GM21619 (cell line): Measurements from ENCODE around the gene SH3PXD2A.

Experiments
- ATAC-seq: cut with Tn5 transposase; IDR thresholded peaks from one replicate; pipeline ENCODE4 v1.9.1; 2021; ENCODE audit not compliant: unreplicated experiment

Gene SH3PXD2A

DNA sequence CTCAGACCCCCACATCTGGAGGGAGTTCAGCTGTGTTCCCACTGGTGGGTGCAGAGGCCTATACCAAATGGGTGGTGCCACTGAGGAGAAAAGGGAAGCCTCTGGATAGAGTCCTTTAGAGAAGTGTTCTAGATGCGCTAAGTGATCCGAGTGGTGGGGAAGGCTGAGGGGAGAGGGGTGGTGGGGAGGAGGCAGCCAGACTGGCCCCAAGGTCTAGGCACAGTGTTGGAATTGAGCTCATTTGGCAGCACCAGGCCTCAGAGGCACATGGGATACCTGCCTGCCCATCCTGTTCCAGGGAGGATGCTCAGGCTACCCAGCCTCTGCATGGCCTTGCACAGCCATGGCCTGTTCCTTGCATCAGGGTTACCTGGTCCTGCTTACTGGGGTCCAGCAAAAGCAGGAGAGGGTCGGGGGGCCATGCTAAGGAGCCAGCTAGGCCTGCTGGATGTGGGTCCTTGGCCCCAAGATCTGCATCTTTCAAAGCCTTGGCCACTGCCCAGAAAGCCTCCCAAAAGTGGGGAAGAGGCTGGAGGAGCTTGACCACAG lies 262.3 kb downstream of the SH3PXD2A start:
- no peak for ATAC-seq

DNA sequence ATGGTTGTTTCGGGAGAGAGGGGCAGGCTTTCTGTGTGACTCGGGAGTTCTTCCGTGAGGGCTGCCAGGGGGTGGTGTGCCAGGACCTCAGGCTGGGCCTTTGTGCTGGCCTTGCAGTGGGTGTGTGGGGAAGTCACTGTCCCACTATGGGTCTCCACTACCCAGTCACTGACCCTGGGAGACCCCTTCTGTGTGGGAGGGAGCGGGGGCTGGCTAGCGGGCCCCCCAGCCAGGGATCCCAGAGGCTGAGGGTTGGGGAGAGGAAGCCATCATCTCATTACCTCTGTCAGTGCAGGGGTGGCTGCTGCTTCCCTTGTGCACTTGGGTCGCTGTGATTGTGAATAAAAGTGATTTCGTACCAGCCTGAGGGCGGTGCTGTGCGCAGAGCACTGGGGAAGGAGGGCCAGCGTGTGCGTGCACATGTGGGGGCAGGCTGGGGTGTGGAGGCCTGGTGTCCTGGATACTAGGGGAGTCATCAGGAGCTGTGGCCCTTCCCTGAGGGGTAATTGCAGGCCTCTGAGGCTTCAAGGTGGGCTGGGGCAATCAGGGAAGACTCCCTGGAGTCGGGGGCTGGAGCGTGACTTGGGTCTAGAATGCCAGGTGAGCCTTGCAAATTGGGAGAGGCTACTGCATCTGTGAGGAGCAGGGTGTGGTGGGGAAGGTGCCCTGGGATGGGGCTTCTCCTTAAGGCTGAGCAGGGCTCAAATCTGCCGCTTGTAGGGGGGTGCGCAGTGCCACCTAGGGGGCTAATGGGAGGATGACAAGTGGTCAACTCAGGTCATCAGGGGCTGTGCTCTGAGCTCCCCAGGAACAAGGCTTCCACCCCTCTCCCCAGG lies 263.0 kb downstream of the SH3PXD2A start:
- peak; percentile 54 for ATAC-seq

DNA sequence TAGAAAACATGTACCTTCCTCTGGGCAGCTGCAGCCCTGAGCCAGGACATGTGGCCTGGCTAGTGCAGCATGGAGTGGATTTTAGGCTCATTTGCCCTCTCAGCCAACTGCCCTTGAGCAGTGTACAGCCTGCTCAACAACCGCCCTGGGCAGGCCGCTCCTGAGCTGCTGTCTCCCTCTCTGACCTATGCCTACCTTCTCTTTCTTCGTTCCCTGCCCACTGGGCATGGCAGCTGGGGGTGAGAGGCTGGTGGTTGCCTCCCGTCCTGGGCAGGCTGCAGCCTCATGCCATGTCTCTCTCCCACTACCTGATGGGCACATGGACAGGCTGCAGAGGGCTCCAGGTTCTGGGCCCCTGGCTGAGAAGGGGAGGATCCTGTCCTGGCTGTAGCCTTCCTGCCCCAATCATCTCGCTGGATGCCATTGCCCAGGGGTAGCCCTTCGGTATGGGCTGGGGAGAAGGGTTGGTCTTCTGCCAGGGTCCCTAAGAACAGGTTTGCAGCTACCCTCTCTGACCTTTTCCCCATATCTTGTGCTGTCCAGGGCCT lies 264.6 kb downstream of the SH3PXD2A start:
- no peak for ATAC-seq

DNA sequence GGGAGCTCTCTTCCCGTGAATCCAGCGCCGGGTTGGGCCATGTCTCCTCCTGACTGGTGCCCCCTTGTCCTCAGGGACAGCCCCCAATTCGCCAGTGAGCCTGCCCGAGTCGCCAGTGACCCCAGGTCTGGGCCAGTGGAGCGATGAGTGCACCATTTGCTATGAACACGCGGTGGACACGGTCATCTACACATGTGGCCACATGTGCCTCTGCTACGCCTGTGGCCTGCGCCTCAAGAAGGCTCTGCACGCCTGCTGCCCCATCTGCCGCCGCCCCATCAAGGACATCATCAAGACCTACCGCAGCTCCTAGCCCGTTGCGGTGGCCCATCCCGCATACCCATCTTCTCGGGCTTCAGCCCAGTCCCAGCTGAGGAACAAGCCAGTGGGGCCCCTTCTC lies 265.3 kb downstream of the SH3PXD2A start:
- ATAC-seq: no peak

DNA sequence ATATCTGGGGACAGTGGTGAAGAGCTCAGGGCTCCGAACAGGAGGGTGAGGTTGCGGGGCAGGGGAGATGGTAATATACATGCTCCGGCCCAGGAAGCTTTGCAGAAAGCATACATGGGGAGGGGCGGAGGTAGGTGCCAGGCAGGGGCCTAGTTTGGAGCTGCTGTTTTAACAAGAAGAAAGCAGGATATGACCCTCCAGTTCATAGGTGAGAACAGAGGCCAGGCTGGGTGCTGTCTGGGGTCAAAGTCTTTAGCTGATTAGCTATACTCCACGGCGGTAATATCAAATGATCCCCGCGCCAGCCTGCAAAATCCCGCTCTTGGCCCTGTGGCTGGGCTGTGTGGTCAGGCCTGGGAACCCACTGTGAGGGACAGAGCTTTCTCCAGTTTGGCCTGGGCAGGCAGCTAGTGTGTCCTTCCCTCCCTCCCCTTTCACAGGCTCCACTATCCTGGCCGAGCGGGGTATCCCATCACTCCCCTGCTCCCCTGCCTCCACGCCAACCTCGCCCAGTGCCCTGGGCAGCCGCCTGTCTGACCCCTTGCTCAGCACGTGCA lies 266.2 kb downstream of the SH3PXD2A start:
- no peak for ATAC-seq

DNA sequence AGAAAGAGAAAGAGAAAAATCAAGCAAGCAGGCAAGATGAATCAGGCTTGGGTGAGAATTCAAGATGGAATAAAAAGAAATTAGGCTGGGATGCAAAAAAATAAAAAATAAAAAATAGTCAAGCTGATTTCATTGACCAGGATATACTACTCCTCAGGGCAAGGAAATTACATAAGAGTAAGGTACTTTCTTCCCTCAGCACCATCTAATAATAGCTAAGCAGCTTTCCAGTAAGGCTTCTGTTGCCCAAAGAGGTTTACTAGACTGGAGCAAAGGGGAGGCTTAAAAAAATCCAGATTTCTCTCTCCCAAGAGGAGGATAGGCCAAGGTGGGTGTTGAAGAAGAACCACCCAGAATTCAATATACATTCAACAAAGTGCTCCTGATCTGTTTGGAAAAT lies 268.3 kb downstream of the SH3PXD2A start:
- no peak for ATAC-seq

DNA sequence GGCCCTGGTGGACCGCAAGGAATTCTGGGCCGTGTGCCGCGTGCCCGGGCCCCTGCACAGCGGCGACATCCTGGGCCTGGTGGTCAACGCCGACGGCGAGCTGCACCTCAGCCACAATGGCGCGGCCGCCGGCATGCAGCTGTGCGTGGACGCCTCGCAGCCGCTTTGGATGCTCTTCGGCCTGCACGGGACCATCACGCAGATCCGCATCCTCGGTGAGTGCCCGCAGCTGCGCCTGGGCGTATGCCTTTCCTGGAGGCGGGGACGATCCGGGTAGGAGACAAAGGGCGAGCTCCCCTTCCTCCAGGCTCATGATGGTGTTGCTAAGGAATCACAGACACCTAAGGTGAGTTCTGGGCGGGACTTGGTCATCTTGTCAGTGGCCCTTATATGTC lies 270.4 kb downstream of the SH3PXD2A start:
- ATAC-seq: no peak

DNA sequence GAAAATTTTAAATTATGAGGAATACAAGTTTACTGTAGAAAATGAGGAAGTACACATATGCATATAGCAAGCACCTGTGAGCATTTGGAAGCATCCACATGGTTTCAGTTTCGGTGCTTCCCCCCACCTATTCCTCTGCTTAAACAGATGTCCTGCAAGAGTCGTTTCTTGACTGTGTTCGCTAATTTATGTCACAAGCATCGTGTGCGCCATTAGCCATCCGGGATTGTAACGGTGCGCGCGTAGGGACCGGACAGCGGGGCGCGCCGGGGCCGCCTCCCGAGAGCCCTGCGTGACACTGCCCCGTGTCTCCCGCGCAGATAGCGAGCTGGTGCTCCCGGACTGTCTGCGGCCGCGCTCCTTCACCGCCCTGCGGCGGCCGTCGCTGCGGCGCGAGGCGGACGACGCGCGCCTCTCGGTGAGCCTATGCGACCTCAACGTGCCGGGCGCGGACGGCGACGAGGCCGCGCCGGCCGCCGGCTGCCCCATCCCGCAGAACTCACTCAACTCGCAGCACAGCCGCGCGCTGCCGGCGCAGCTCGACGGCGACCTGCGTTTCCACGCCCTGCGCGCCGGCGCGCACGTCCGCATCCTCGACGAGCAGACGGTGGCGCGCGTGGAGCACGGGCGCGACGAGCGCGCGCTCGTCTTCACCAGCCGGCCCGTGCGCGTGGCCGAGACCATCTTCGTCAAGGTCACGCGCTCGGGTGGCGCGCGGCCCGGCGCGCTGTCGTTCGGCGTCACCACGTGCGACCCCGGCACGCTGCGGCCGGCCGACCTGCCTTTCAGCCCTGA lies 271.0 kb downstream of the SH3PXD2A start:
- no peak for ATAC-seq

DNA sequence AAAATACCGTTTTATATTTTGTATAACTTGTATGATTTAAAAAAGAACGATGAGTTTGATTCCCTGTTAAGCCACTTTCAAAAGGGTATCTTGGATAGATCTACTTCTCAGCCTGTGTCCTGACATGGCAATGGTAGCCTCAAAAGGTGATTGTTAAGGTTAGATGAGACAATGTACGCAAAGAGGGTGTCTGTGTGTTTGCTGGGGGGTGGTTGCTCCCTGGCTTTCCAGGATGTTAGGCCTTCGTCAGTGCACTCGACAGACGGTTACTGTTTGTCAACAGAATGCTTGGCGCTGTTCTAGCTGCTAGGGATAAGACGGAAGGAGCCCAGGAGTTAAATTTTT lies 271.5 kb downstream of the SH3PXD2A start:
- no peak for ATAC-seq

DNA sequence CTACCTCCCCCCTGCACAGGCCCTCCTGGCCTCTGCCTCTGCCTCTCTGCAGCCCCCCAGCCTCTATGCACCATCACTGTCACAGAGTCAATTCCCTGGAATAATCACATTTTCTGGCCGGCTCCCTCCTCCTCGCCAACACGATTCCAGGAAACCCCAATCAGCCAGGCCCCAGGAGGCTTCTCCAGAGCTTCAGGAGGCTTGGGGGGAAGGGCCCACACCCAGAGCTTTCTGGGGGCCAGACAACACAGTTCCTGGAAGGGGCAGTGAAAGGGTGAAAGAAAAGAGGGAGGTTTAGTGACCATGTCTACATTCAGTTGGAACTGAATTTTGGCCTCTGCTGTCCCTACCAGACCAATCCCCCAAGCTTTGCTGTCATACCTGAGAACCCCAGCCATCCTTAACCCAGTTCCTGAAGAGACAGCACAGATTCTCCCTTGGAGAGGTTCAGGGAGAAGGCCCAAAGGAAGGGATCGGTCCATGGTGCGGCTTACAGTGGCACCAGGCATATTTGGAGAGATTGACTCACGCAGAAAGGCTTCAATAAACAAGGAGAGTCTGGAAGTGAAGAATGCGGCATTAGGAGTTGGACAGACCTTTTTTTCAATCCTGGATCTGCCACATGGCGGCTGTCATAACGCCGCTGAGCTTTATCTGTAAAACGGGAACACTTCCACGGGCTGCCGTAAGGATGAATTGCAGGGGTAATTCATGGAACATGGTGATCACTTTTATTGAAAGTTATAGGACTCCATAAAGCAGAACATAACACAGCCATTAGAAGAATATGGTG lies 272.8 kb downstream of the SH3PXD2A start:
- ATAC-seq: no peak

DNA sequence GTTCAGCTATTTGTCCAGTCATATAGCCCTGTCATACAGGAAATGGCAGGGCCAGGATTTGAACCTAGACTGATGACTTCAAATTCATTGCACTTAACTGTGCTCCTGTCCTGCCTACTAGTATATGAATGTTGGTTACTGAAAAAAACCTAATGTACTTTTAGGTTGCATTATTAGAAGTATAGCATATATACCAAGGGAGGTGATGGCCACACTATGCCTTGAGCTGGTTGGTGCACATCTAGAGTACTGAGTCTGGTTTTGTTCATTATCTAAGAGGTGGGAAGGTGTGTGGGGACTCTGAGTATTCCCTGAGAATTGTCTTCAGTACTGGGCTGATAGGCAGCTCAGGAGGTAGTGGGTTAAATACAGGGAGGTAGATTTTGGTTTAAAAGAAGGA lies 273.9 kb downstream of the SH3PXD2A start:
- no peak for ATAC-seq

DNA sequence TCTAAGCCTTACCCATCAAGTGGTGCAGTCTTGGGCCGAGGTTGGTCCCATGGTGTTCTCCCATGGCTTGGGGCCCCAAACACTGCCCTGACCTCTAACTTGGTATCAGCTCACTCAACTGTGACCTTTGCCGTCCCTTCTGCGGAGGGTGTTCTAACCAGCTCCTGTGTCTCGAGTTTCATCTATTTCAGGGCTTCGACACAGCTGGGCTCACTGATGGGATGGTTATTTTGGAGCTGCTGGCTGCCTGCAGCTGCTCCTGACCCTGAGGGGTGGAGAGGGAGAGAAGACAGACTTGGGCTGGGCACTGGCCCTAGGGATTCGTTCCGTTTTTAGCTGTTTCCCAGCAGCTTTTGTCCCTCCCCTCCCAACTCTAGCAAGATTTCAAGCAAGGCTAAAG lies 274.9 kb downstream of the SH3PXD2A start:
- no peak for ATAC-seq

DNA sequence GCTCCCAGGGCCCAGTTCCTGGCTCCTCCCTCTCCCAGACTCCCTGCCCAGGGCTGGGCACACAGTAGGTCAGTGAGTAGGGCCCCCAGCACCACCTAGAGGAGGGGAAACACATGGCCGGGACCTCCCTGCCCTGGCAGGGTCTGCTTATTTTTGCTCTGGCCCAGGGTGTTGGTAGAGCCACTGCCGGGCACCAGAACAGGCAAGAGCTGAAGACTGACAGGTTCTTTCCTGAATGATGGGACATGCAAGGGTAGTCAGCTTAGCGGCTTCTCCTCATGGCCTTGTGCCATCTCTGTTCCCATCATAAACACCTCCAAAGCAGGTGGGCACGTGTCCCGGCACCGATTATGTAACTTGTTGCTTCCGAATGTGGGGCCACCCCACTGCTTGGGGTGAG lies 275.4 kb downstream of the SH3PXD2A start:
- no peak for ATAC-seq

DNA sequence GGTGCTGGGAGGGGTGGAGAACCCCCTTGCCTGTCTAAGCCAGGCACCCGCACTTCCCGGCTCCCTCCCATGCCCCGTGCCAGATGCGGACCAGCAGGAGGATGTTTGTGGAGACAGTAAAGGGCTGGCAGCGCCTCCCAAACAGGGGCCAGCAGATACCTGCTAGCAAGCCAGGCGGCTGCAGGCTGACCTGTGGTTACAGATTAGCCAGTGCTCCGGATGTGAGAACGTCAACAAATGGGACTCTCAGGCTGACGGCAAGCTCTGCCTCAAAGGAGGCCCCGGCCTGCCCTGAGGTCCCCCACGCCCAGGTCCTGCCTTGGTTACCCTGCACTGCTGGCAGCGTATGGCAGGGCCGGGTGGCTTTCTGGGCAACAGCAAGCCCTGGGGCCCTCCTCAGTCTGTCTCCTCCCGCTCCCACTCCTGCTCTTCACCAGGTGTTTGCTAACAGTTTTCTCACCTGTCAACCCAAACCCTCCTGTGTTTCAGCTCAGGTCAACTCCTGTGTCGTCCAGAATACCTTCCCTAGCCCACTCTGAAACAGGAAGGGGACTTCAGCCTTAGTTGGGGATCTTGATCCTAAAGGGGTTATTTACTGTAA lies 276.5 kb downstream of the SH3PXD2A start:
- ATAC-seq: peak; percentile 76

DNA sequence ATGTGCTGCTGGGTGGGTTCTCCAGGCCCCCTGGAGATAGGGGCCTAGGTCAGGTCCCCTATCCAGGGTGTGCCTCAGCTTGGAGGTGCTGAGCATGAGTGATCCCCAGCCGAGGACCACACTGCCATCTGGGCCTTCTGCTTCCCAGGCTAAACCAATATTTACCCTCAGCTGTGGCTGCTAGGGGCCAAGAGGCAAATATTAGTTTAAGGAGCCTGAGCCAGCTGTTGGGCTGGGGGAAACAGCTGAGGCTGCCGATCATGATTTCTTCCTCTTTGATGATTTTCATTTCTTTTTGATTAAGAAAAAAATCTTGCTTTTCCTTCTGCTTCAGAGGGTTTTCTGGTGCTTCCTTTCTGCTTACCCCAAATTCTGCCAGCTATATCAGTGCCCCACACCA lies 278.5 kb downstream of the SH3PXD2A start:
- no peak for ATAC-seq

DNA sequence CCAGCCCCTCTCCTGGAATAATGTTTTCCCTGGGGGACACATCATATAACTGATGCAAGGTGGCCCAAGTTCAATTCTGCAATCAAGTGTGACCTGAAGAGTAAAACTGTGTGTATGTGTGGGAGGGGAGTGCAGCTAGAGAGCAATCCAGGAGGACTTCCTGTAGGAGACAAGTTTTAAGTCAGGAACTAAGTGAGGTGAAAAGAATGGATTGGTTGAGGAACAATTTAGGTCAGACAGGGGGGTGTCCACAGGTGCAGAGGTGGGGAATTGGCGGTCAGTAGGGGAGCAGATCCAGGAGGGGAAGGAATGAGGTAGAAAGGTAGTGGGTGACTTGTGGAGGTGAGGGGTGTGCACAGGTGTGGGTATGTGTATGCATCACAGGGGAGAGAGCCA lies 279.3 kb downstream of the SH3PXD2A start:
- ATAC-seq: no peak

DNA sequence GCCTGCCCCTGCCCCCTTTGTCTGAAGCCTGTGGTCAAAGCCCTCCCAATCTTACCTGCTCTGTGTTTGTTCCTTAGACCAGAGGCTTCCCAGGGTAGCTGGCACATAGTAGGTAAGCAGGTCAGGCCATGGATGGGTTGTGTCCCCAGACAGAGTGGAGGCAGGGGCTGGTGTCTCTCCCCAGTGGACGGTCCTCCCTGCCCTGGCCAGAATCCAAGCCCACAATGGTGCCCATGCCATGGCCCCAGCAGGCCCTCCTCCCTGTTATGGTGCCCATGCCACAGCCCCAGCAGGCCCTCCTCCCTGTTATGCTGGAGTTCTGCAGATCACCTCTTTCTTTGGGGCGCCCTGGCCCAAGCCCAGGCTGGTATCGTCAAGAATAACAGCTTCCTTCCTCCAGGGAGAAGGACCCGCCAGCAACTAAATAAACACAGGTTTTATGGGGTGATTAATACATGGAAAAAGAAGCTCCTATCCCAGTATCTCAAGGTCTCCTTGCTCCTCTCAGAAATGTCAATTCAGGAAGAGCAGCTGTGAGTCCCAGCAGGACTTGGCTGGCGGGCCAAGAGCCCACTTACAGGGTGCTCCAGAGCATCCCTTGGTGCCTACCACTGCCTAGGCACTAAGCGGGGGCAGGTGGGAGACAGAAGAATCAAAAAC lies 279.8 kb downstream of the SH3PXD2A start:
- ATAC-seq: no peak

DNA sequence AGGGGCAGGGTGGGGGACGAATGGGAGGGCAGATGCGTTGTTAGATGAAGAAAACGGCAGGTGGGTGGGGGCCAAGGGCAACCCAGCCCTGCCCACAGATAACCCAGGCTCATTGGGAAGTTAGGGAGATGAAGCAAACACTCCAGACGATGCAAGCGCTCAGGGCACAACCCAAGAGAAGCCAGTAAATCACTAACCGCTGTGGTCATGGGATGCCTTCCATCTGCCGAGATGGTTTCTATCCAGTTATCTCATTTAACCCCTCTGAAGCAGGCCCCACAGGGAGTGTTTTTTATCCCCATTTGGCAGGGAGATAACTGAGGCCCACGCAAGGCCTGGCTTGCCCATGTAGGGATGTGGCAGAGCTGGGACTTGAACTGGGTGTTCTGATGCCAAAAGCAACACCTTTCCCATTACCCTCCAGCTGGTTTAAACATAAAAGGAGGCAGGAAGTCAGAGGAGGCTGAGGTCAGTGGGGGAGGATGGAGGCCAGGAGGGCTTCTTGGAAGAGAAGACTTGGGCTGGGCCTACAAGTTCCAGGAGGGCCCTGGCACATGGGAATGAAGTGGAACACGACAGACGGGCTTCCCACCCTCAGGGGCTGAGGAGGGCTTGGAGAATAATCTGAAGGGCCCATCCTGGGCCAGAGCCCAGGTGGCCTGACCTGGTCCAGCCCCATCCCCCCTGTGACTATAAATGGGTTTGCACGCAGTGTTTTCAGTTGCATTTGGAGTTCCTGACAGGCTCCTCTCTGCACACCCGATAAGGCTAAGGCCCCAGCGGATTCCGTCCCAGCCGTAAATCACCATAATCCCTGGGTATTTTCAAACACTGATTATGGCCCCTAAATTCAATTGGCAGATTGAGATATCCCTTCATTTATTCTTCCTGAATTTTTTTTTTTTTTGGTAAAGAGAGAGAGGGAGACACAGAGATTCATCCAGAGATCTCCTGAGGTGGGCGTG lies 281.0 kb downstream of the SH3PXD2A start:
- no peak for ATAC-seq

DNA sequence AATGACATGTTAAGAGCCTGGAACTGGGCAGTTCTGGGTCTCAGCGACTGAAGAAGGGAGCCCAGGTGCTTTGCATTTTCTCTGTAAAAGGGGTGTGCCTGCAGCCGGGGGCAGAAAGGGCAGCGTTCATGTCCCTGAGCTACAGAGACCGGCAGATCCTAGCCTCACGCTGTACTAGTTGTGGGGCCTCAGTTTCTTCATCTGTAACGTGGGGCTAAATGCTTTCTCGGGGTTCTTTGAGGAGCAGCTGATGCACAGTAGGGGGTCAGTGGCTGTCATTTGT lies 282.2 kb downstream of the SH3PXD2A start:
- no peak for ATAC-seq
